Immature natural killer cell (primary cell): Measurements from ENCODE around the gene ATP6V0A1. TPM values are rescaled to one million over a fixed set of nuclear protein-coding genes. Genes with fewer than 3 reads are reported as not detected.
"Not testable (repeated sequence)": the region's sequence is repeated elsewhere in the genome, so short reads cannot be mapped to it uniquely, and the experiment has no call there.

ENCODE experiments used
- DNase-seq, 3 donors: peaks; one replicate each; pipeline ENCODE4 v3.0.0; 2022; ENCODE audit warnings: mixed read lengths in 1 of 3
- H3K27ac Mint-ChIP-seq, 6 donors: one replicate each; pipeline ENCODE4 v1.8.0; 2020; ENCODE audit warnings: mixed read lengths in 6 of 6, mild to moderate bottlenecking in 5 of 6, inconsistent platforms in 4 of 6, moderate library complexity in 3 of 6
- H3K27me3 Mint-ChIP-seq, 3 donors: one replicate each; pipeline ENCODE4 v1.8.0; 2020 to 2021; ENCODE audit warnings: low read depth in 3 of 3, mild to moderate bottlenecking in 3 of 3, mixed read lengths in 3 of 3, moderate library complexity in 3 of 3, inconsistent platforms in 1 of 3
- H3K36me3 Mint-ChIP-seq, 3 donors: one replicate each; pipeline ENCODE4 v1.8.0; 2020; ENCODE audit warnings: mixed read lengths in 3 of 3, inconsistent platforms in 2 of 3, mild to moderate bottlenecking in 2 of 3
- H3K4me1 Mint-ChIP-seq, 2 donors: one replicate each; pipeline ENCODE4 v1.8.0; 2020; ENCODE audit warnings: inconsistent platforms in 2 of 2, mild to moderate bottlenecking in 2 of 2, mixed read lengths in 2 of 2, moderate library complexity in 1 of 2
- H3K4me3 Mint-ChIP-seq, 5 donors: one replicate each; pipeline ENCODE4 v1.8.0; 2020; ENCODE audit warnings: mild to moderate bottlenecking in 5 of 5, mixed read lengths in 5 of 5, inconsistent platforms in 3 of 5, moderate library complexity in 3 of 5
- H3K9me3 Mint-ChIP-seq, 6 donors: one replicate each; pipeline ENCODE4 v1.8.0; 2020; ENCODE audit warnings: mild to moderate bottlenecking in 6 of 6, mixed read lengths in 6 of 6, inconsistent platforms in 4 of 6, moderate library complexity in 3 of 6
- polyA plus RNA-seq, 3 donors: library from polyadenylated mRNA; unstranded; fragments of 300-500 nt; fragmentation: Illumina TruSeq; gene quantifications; one replicate each; pipeline ENCODE4 v1.2.3, GENCODE V29; 2021

Gene ATP6V0A1
- polyA plus RNA-seq: 1 to 10 TPM in 2 of 3 donors, under 1 TPM in 1; 0.76 to 4.2 (median 1.4) TPM

- Mint-ChIP-seq H3K27ac (peak within 1 kb of the TSS in 4 of 6 donors; percentile 55 to 76 (median 64)), H3K27me3 (peaks cover 20 to 45% (median 36%) of the 10 kb centered on the region in 3 donors), H3K9me3 (peaks cover 0 to 4% (median 0%) of the 10 kb centered on the region in 6 donors), H3K4me1 (peaks cover 40 to 41% of the 10 kb centered on the region in 2 donors), H3K36me3 (no peaks in the 10 kb centered on the region), H3K4me3 (peak within 1 kb of the TSS; percentile 77 to 88 (median 83))
- peak; percentile 48 to 59 (median 48) for DNase-seq
Observed at GRCh38 chr17:42458497-42459255, at the start of gene ATP6V0A1. Gene ATP6V0A1, plus strand, starts transcription at chr17:42458878. Its CDS starts 2,017 bp downstream, at chr17:42460895.

GRCh38 chr17:42409523-42410318, 49.0 kb upstream of the ATP6V0A1 start:
- Mint-ChIP-seq H3K9me3 (no peaks in the 10 kb centered on the region), H3K27me3 (peaks cover 3 to 5% (median 3%) of the 10 kb centered on the region in 3 donors), H3K4me1 (peaks cover 0 to 2% of the 10 kb centered on the region in 2 donors), H3K36me3 (no peaks in the 10 kb centered on the region), H3K27ac (no peak overlapping the region), H3K4me3 (no peak overlapping the region)
- no peak for DNase-seq

- DNase-seq: no peak
- no peaks in the 10 kb centered on the region for H3K36me3 Mint-ChIP-seq
Observed at GRCh38 chr17:42410319-42410685, 48.4 kb upstream of the ATP6V0A1 start.

GRCh38 chr17:42411361-42411760, 47.3 kb upstream of the ATP6V0A1 start:
- H3K9me3 Mint-ChIP-seq: no peaks in the 10 kb centered on the region
- H3K27ac Mint-ChIP-seq: no peak overlapping the region
- no peak for DNase-seq
- peaks cover 3 to 7% (median 3%) of the 10 kb centered on the region in 3 donors for H3K27me3 Mint-ChIP-seq
- no peak overlapping the region for H3K4me3 Mint-ChIP-seq
- H3K36me3 Mint-ChIP-seq: no peaks in the 10 kb centered on the region
- peaks cover 0 to 3% of the 10 kb centered on the region in 2 donors for H3K4me1 Mint-ChIP-seq

More at GRCh38 chr17:42410319-42410685, 48.4 kb upstream of the ATP6V0A1 start:
- H3K27ac Mint-ChIP-seq: no peak overlapping the region
- no peaks in the 10 kb centered on the region for H3K9me3 Mint-ChIP-seq
- peaks cover 0 to 3% of the 10 kb centered on the region in 2 donors for H3K4me1 Mint-ChIP-seq
- H3K27me3 Mint-ChIP-seq: peaks cover 3 to 5% (median 3%) of the 10 kb centered on the region in 3 donors
- H3K4me3 Mint-ChIP-seq: no peak overlapping the region

- Mint-ChIP-seq H3K4me3 (no peak overlapping the region), H3K4me1 (peaks cover 0 to 3% of the 10 kb centered on the region in 2 donors), H3K27ac (no peak overlapping the region), H3K36me3 (no peaks in the 10 kb centered on the region), H3K27me3 (peaks cover 3 to 7% (median 7%) of the 10 kb centered on the region in 3 donors), H3K9me3 (no peaks in the 10 kb centered on the region)
- no peak for DNase-seq
Observed at GRCh38 chr17:42411905-42412679, 46.6 kb upstream of the ATP6V0A1 start.

- Mint-ChIP-seq H3K27me3 (peaks cover 3 to 4% (median 4%) of the 10 kb centered on the region in 3 donors), H3K9me3 (no peaks in the 10 kb centered on the region), H3K4me3 (no peak overlapping the region), H3K27ac (no peak overlapping the region), H3K36me3 (no peaks in the 10 kb centered on the region), H3K4me1 (peaks cover 0 to 2% of the 10 kb centered on the region in 2 donors)
- no peak for DNase-seq
Observed at GRCh38 chr17:42413464-42414040, 45.1 kb upstream of the ATP6V0A1 start.

GRCh38 chr17:42414704-42415409, 43.8 kb upstream of the ATP6V0A1 start:
- no peaks in the 10 kb centered on the region for H3K36me3 Mint-ChIP-seq
- no peaks in the 10 kb centered on the region for H3K9me3 Mint-ChIP-seq
- no peak overlapping the region for H3K27ac Mint-ChIP-seq
- peaks cover 4 to 7% (median 6%) of the 10 kb centered on the region in 3 donors for H3K27me3 Mint-ChIP-seq
- DNase-seq: no peak
- H3K4me3 Mint-ChIP-seq: no peak overlapping the region
- peaks cover 0 to 2% of the 10 kb centered on the region in 2 donors for H3K4me1 Mint-ChIP-seq

GRCh38 chr17:42417981-42418380, 40.7 kb upstream of the ATP6V0A1 start:
- not testable (repeated sequence) for H3K27ac Mint-ChIP-seq, DNase-seq, H3K9me3 Mint-ChIP-seq, H3K36me3 Mint-ChIP-seq, H3K4me3 Mint-ChIP-seq
- H3K27me3 Mint-ChIP-seq: peaks cover 10 to 21% (median 15%) of the 10 kb centered on the region in 3 donors
- H3K4me1 Mint-ChIP-seq: peaks cover 6 to 10% of the 10 kb centered on the region in 2 donors

GRCh38 chr17:42421136-42421506, 37.6 kb upstream of the ATP6V0A1 start:
- H3K4me3 Mint-ChIP-seq: peak overlapping the region in 2 of 5 donors; percentile 52 to 58
- no peak overlapping the region for H3K27ac Mint-ChIP-seq
- H3K4me1 Mint-ChIP-seq: peaks cover 6 to 11% of the 10 kb centered on the region in 2 donors
- H3K27me3 Mint-ChIP-seq: peaks cover 15 to 35% (median 28%) of the 10 kb centered on the region in 3 donors
- peaks cover 0 to 7% (median 3%) of the 10 kb centered on the region in 3 donors for H3K36me3 Mint-ChIP-seq
- DNase-seq: no peak
- H3K9me3 Mint-ChIP-seq: no peaks in the 10 kb centered on the region

- H3K27me3 Mint-ChIP-seq: peaks cover 15 to 33% (median 26%) of the 10 kb centered on the region in 3 donors
- peaks cover 0 to 7% (median 3%) of the 10 kb centered on the region in 3 donors for H3K36me3 Mint-ChIP-seq
Observed at GRCh38 chr17:42421507-42422338, 37.0 kb upstream of the ATP6V0A1 start.

GRCh38 chr17:42422412-42422957, 36.2 kb upstream of the ATP6V0A1 start:
- Mint-ChIP-seq H3K9me3 (no peaks in the 10 kb centered on the region), H3K36me3 (peaks cover 0 to 7% (median 3%) of the 10 kb centered on the region in 3 donors), H3K4me3 (peak overlapping the region; percentile 46 to 85 (median 65)), H3K27me3 (peaks cover 15 to 33% (median 28%) of the 10 kb centered on the region in 3 donors), H3K27ac (peak overlapping the region in 1 of 6 donors; percentile 24), H3K4me1 (peaks cover 6 to 11% of the 10 kb centered on the region in 2 donors)
- no peak for DNase-seq

More at GRCh38 chr17:42421507-42422338, 37.0 kb upstream of the ATP6V0A1 start:
- Mint-ChIP-seq H3K4me3 (peak overlapping the region in 4 of 5 donors; percentile 25 to 69 (median 39)), H3K9me3 (no peaks in the 10 kb centered on the region), H3K27ac (no peak overlapping the region), H3K4me1 (peaks cover 6 to 11% of the 10 kb centered on the region in 2 donors)
- DNase-seq: no peak
